Measurements from ENCODE around the gene HOMER2. TPM values are rescaled to one million over a fixed set of nuclear protein-coding genes. Genes with fewer than 3 reads are reported as not detected.

HOMER2 gene
- total and polyA plus RNA-seq, 2 experiments from 2014 or later, result 10.8 to 23.9 TPM

DNA sequence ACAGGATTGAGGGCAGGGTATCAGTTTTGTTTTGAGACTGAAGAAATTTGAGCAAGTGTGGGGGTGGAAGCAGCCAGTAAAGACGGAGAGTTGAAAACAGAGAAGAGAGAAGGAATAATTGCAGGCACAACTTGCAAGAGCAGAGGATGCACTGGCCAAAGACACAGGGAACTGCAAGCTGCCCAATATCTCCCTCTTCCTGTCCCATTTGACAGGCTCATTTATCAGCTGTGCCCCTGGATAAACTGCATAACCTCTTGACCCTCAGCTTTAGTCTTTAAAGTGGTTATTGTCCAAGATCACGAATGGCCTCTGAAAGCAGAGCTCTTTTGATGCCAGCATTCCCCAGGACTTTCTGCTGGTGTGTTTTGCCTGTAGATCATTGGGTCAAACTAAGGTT lies 28.5 kb upstream of the HOMER2 start (continued):
- TF ChIP-seq REST (IDR thresholded peaks at IDR 0.05; ENCODE audit: unreplicated experiment) (no peak), ETS1 (IDR thresholded peaks at IDR 0.05) (no peak), POLR2AphosphoS5 (IDR thresholded peaks at IDR 0.05; ENCODE audit: low read depth) (no peak), STAT1 (IDR thresholded peaks at IDR 0.05; ENCODE audit: unreplicated experiment) (no peak), EZH2 (IDR thresholded peaks at IDR 0.05; ENCODE audit: low read depth, unreplicated experiment) (no peak), CTCF (conservative IDR thresholded peaks at IDR 0.05; ENCODE audit: low read depth in 2 of 2) (no peak), NANOG (IDR thresholded peaks at IDR 0.05; ENCODE audit: borderline replicate concordance) (no peak)

DNA sequence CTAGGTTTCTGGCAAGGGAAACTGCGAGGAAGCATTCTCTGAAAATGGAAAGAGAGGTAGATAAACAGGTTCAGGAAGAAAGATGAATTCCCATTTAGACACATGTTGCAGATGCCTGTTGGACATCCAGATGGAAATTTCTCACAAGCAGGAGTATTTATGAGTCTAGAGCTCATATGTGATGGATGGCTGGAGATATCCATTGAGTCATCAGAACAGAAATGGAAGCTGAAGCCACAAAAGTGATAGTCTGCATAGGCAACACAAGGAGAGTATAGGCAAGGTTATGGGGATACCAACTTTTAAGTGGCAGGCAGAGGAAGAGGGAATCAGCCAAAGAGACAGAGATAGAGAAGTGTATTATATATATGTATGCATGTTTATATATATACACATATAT lies 27.2 kb upstream of the HOMER2 start:
- ATAC-seq, result no peak
- DNase-seq (ENCODE audit: low spot score), result no peak
- no peaks in the 10 kb centered on the region for H3K4me1 Mint-ChIP-seq

More for the DNA sequence above, 27.2 kb upstream of the HOMER2 start:
- no peak overlapping the region for H3K27ac ChIP-seq (ENCODE audit: low read depth)
- no peak overlapping the region for H3K4me3 ChIP-seq
- H3K27me3 ChIP-seq (ENCODE audit: insufficient read depth), result peaks cover 2% of the 10 kb centered on the region
- H3K9me3 Mint-ChIP-seq, result no peaks in the 10 kb centered on the region
- 0 out of 2 replicates have a peak, but pooled peaks cover under 1% of the 10 kb centered on the region for H3K9me2 ChIP-seq (ENCODE audit: insufficient read depth)
- no peaks in the 10 kb centered on the region for H3K36me3 Mint-ChIP-seq (ENCODE audit: low read depth)
- TF ChIP-seq ZNF114 (CRISPR knock-in tag; IDR thresholded peaks at IDR 0.05) (no peak), CREB1 (CRISPR knock-in tag; IDR thresholded peaks at IDR 0.05; ENCODE audit: low read depth) (no peak)
- H3K4me2 ChIP-seq, result no peak overlapping the region
- no peaks in the 10 kb centered on the region; the same call in 1 of the 2 replicates for H3K36me3 ChIP-seq (ENCODE audit: insufficient read depth)
- no peak overlapping the region for H2AFZ ChIP-seq
- no peak overlapping the region for H3K27ac Mint-ChIP-seq
- 0 out of 2 replicates have a peak, but pooled peaks cover 3% of the 10 kb centered on the region for H4K20me1 ChIP-seq (replicated peaks; ENCODE audit: insufficient read depth)
- no peaks in the 10 kb centered on the region for H3K79me2 ChIP-seq (replicated peaks; ENCODE audit: insufficient read depth)
- no peaks in the 10 kb centered on the region for H3F3A ChIP-seq (replicated peaks; ENCODE audit: low read depth)
- H3K4me3 Mint-ChIP-seq, result no peak overlapping the region
- no peaks in the 10 kb centered on the region for H3K4me1 ChIP-seq (ENCODE audit: insufficient read depth)
- no peaks in the 10 kb centered on the region for H3K27me3 Mint-ChIP-seq (ENCODE audit: insufficient read depth, low read depth, poor library complexity)

All from GM23338 (cell line).